ENCODE measurements around the gene BMF. TPM values are rescaled to one million over a fixed set of nuclear protein-coding genes. Genes with fewer than 3 reads are reported as not detected.
"Not testable (repeated sequence)": the region's sequence is repeated elsewhere in the genome, so short reads cannot be mapped to it uniquely, and the experiment has no call there.

BMF gene
- total RNA-seq, 4 donors from 2014 or later: 31.9 to 49.3 (median 37.2) TPM

- TF ChIP-seq CTCF (IDR thresholded peaks at IDR 0.05) (no peak), POLR2A (IDR thresholded peaks at IDR 0.05) (no peak)
- Histone ChIP-seq H3K4me3 (replicated peaks in 1 of 3) (no peak overlapping the region), H3K4me1 (no peaks in the 10 kb centered on the region), H3K36me3 (no peaks in the 10 kb centered on the region), H3K9me3 (no peaks in the 10 kb centered on the region), H3K27ac (no peak overlapping the region), H3K27me3 (no peaks in the 10 kb centered on the region)
- intact Hi-C loops (cut with DNase I): no loop called here
- no peak for DNase-seq
- 86 to 90% methylated on average over 19 of the region's 19 CpGs for WGBS, 2 donors
Observed at GRCh38 chr15:40130799-40131502, 22.3 kb upstream of the BMF start.

GRCh38 chr15:40130118-40130517, 21.4 kb upstream of the BMF start:
- H3K27me3 ChIP-seq: no peaks in the 10 kb centered on the region
- DNase-seq: no peak
- H3K4me3 ChIP-seq (replicated peaks in 1 of 3): no peak overlapping the region
- no peak overlapping the region for H3K27ac ChIP-seq
- intact Hi-C loops (cut with DNase I): no loop called here
- 90 to 93% methylated on average over 5 of the region's 5 CpGs for WGBS, 2 donors
- no peaks in the 10 kb centered on the region for H3K36me3 ChIP-seq
- TF ChIP-seq CTCF (IDR thresholded peaks at IDR 0.05) (no peak), POLR2A (IDR thresholded peaks at IDR 0.05) (no peak)
- H3K4me1 ChIP-seq: peaks cover 0 to 5% of the 10 kb centered on the region in 2 donors
- H3K9me3 ChIP-seq: no peaks in the 10 kb centered on the region

GRCh38 chr15:40128766-40129660, 20.3 kb upstream of the BMF start:
- peaks cover 0 to 12% of the 10 kb centered on the region in 2 donors for H3K4me1 ChIP-seq
- intact Hi-C loops (cut with DNase I): no loop called here
- no peak for DNase-seq
- H3K27ac ChIP-seq: no peak overlapping the region
- no peak overlapping the region for H3K4me3 ChIP-seq (replicated peaks in 1 of 3)
- no peak for TF ChIP-seq POLR2A (IDR thresholded peaks at IDR 0.05)
- no peak for TF ChIP-seq CTCF (IDR thresholded peaks at IDR 0.05)
- 84 to 88% methylated on average over 27 of the region's 27 CpGs for WGBS, 2 donors
- no peaks in the 10 kb centered on the region for H3K9me3 ChIP-seq
- no peaks in the 10 kb centered on the region for H3K27me3 ChIP-seq
- no peaks in the 10 kb centered on the region for H3K36me3 ChIP-seq

GRCh38 chr15:40125950-40126349, 17.3 kb upstream of the BMF start:
- no peaks in the 10 kb centered on the region for H3K36me3 ChIP-seq
- peaks cover 0 to 12% of the 10 kb centered on the region in 2 donors for H3K4me1 ChIP-seq
- intact Hi-C loops (cut with DNase I): no loop called here
- TF ChIP-seq CTCF (IDR thresholded peaks at IDR 0.05) (no peak), POLR2A (IDR thresholded peaks at IDR 0.05) (no peak)
- WGBS, 2 donors: 91 to 92% methylated on average over 7 of the region's 7 CpGs
- H3K27me3 ChIP-seq: no peaks in the 10 kb centered on the region
- no peaks in the 10 kb centered on the region for H3K9me3 ChIP-seq
- no peak overlapping the region for H3K27ac ChIP-seq
- no peak for DNase-seq
- H3K4me3 ChIP-seq (replicated peaks in 1 of 3): no peak overlapping the region

GRCh38 chr15:40124807-40125285, 16.2 kb upstream of the BMF start:
- intact Hi-C loops (cut with DNase I); H3K27ac ChIP-seq; H3K9me3 ChIP-seq; H3K36me3 ChIP-seq; H3K27me3 ChIP-seq; H3K4me3 ChIP-seq (replicated peaks in 1 of 3): not testable (repeated sequence)
- peak; percentile 64 to 65 for DNase-seq
- WGBS, 2 donors: 46% methylated on average over 4 to 5 of the region's 5 CpGs
- peaks cover 0 to 12% of the 10 kb centered on the region in 2 donors for H3K4me1 ChIP-seq

GRCh38 chr15:40124333-40124732, 15.7 kb upstream of the BMF start:
- H3K27ac ChIP-seq; H3K27me3 ChIP-seq; H3K9me3 ChIP-seq; DNase-seq; H3K4me3 ChIP-seq (replicated peaks in 1 of 3); H3K36me3 ChIP-seq; intact Hi-C loops (cut with DNase I): not testable (repeated sequence)
- 69 to 83% methylated on average over 3 of the region's 3 CpGs for WGBS, 2 donors
- peaks cover 0 to 12% of the 10 kb centered on the region in 2 donors for H3K4me1 ChIP-seq

- H3K27ac ChIP-seq; H3K4me3 ChIP-seq (replicated peaks in 1 of 3); DNase-seq; H3K9me3 ChIP-seq; intact Hi-C loops (cut with DNase I); H3K27me3 ChIP-seq; H3K36me3 ChIP-seq: not testable (repeated sequence)
- WGBS, 2 donors: 95 to 96% methylated on average over 5 of the region's 5 CpGs
- H3K4me1 ChIP-seq: peaks cover 0 to 12% of the 10 kb centered on the region in 2 donors
Observed at GRCh38 chr15:40123863-40124262, 15.2 kb upstream of the BMF start.

GRCh38 chr15:40122989-40123388, 14.3 kb upstream of the BMF start:
- H3K4me3 ChIP-seq (replicated peaks in 1 of 3); H3K9me3 ChIP-seq; H3K27me3 ChIP-seq; intact Hi-C loops (cut with DNase I); H3K36me3 ChIP-seq; H3K27ac ChIP-seq; DNase-seq: not testable (repeated sequence)
- H3K4me1 ChIP-seq: peaks cover 0 to 12% of the 10 kb centered on the region in 2 donors
- 93 to 100% methylated on average over 1 of the region's 1 CpG for WGBS, 2 donors

Data from thyroid gland (tissue), 4 donors.